ENCODE measurements around the gene MATN4.

The MATN4 gene

DNA sequence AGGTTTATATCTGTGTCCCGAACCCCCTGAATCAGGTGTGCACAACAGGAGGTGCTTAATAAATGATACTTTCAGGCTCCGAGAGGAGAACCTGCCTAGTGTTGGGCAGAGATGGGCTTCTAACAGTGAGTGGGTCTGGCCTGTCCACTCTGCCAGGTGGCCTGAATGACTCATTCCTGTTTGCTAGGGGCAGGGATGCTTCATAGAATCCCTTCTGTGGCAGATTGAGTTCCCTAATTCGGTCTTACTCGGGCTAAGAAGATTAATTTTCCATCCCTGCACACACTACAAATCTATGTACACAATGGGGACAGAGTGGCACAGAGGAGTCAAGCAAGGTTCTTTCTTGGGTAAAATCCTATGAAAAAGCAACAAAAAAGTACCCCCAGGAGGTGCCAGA is 20.4 kb upstream of the MATN4 start:
- H3K27ac ChIP-seq, result no peak overlapping the region
- in situ Hi-C loops (cut with HindIII; ENCODE audit: low pct_ligation_motif_present, low sequenced_read_pairs), result no loop called here
- DNase-seq, result no peak
- no peaks in the 10 kb centered on the region for H3K27me3 ChIP-seq (replicated peaks)
- H3K36me3 ChIP-seq (replicated peaks), result peaks cover 77% of the 10 kb centered on the region
- TF ChIP-seq CTCF (IDR thresholded peaks at IDR 0.05; ENCODE audit: low read depth, low read length, missing control alignments), result no peak
- no peak overlapping the region for H3K4me3 ChIP-seq (ENCODE audit: low read depth, low read length)

GRCh38 chr20:45325371-45325770 is 17.3 kb upstream of the MATN4 start:
- Histone ChIP-seq H3K27ac (no peak overlapping the region), H3K27me3 (replicated peaks) (no peaks in the 10 kb centered on the region), H3K36me3 (replicated peaks) (peaks cover 50% of the 10 kb centered on the region), H3K4me3 (ENCODE audit: low read depth, low read length) (no peak overlapping the region)
- in situ Hi-C loops (cut with HindIII; ENCODE audit: low pct_ligation_motif_present, low sequenced_read_pairs), result no loop called here
- DNase-seq, result no peak
- TF ChIP-seq CTCF (IDR thresholded peaks at IDR 0.05; ENCODE audit: low read depth, low read length, missing control alignments), result no peak

GRCh38 chr20:45323731-45324130 is 15.6 kb upstream of the MATN4 start:
- no peak for DNase-seq
- H3K27me3 ChIP-seq (replicated peaks), result no peaks in the 10 kb centered on the region
- no peak overlapping the region for H3K27ac ChIP-seq
- no peak overlapping the region for H3K4me3 ChIP-seq (ENCODE audit: low read depth, low read length)
- TF ChIP-seq CTCF (IDR thresholded peaks at IDR 0.05; ENCODE audit: low read depth, low read length, missing control alignments), result no peak
- H3K36me3 ChIP-seq (replicated peaks), result peaks cover 34% of the 10 kb centered on the region
- in situ Hi-C loops (cut with HindIII; ENCODE audit: low pct_ligation_motif_present, low sequenced_read_pairs), result no loop called here

GRCh38 chr20:45322952-45323383 is 14.9 kb upstream of the MATN4 start:
- no peaks in the 10 kb centered on the region for H3K27me3 ChIP-seq (replicated peaks)
- no peak overlapping the region for H3K27ac ChIP-seq
- peaks cover 26% of the 10 kb centered on the region for H3K36me3 ChIP-seq (replicated peaks)
- H3K4me3 ChIP-seq (ENCODE audit: low read depth, low read length), result no peak overlapping the region
- in situ Hi-C loops (cut with HindIII; ENCODE audit: low pct_ligation_motif_present, low sequenced_read_pairs), result no loop called here
- DNase-seq, result no peak
- peak; percentile 27 for TF ChIP-seq CTCF (IDR thresholded peaks at IDR 0.05; ENCODE audit: low read depth, low read length, missing control alignments)

DNA sequence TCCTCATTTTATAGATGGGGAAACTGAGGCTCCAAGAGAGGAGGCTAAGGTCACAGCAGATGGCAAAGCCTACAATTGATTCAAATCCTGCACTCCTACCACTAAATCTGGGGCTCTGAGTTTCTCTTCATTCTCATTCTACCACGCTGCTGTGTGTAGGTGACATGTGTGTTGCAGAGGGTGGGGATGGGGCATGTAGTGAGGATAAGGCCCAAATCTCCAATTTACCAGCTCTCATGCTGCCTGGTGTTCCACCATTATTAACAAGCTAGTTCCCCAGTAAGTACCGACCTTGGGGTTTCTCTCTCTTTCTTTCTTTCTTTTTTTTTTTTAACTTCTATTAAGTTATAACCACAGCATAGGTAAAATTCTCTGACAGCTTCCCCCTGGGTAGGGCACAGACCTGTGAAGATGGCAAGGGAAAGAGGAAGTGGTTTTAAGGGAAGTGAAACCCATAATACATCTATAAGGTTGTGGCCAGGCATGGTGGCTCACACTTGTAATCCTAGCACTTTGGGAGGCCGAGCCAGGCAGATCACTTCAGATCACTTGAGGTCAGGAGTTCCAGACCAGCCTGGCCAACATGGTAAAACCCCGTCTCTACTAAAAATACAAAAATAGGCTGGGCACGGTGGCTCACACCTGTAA is 13.0 kb upstream of the MATN4 start:
- H3K27ac ChIP-seq, result no peak overlapping the region
- no peak for DNase-seq
- TF ChIP-seq CTCF (IDR thresholded peaks at IDR 0.05; ENCODE audit: low read depth, low read length, missing control alignments), result no peak
- no peak overlapping the region for H3K4me3 ChIP-seq (ENCODE audit: low read depth, low read length)
- H3K27me3 ChIP-seq (replicated peaks), result peaks cover 17% of the 10 kb centered on the region
- in situ Hi-C loops (cut with HindIII; ENCODE audit: low pct_ligation_motif_present, low sequenced_read_pairs), result no loop called here
- peaks cover 11% of the 10 kb centered on the region for H3K36me3 ChIP-seq (replicated peaks)

DNA sequence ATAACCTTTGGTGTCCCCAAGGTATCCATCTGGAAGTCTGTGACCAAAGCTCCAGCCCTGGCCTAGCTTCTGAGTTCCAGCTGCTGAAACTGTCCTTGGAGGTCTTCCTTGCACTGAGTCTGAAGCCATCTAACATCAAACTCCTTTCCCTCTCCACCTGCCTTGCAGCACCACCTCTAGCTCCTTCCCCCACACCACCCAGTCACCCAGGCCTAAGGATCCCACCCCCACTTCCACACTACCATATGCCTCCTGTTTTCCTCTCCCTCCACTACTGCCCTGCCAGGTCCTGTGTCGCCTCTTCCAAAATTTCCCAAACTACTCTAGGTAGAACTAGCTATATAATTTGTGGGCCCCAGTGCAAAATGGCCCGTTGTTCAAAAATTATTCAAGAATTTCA is 10.8 kb upstream of the MATN4 start:
- Histone ChIP-seq H3K4me3 (ENCODE audit: low read depth, low read length) (no peak overlapping the region), H3K27ac (no peak overlapping the region), H3K27me3 (replicated peaks) (peaks cover 19% of the 10 kb centered on the region), H3K36me3 (replicated peaks) (no peaks in the 10 kb centered on the region)
- DNase-seq, result no peak
- TF ChIP-seq CTCF (IDR thresholded peaks at IDR 0.05; ENCODE audit: low read depth, low read length, missing control alignments), result no peak
- in situ Hi-C loops (cut with HindIII; ENCODE audit: low pct_ligation_motif_present, low sequenced_read_pairs), result no loop called here

Data from brain microvascular endothelial cell (primary cell).